HepG2 (cell line): ENCODE data around the gene PAPPA. TPM values are rescaled to one million over a fixed set of nuclear protein-coding genes. Genes with fewer than 3 reads are reported as not detected.

Experiments
- ATAC-seq: fragments of 200-7000 bp; cut with Tn5 transposase; 3 replicates; pipeline ENCODE4 v1.9.1; 2020; ENCODE audit warnings: mild to moderate bottlenecking, moderate library complexity
- BruUV-seq: library from RNA; stranded (reverse); fragments of 400-500 nt; replicated peaks from 2 replicates; lab custom pipeline; 2021; lab: Mats Ljungman, UMichigan
- CTCF ChIA-PET: fragments of 300-600 bp; formaldehyde crosslinking; extraction: SDS; loops from one replicate; lab custom pipeline; 2021; ENCODE audit warnings: low total read pairs, inconsistent platforms, low intra/inter-chr PET ratio; lab: Yijun Ruan, JAX
- POLR2A ChIA-PET: fragments of 350-600 bp; sonication (Branson Sonifier 250); formaldehyde crosslinking; loops from one replicate; lab custom pipeline; 2020; ENCODE audit warnings: antibody characterized with exemption, inconsistent platforms; lab: Yijun Ruan, JAX
- DNase-seq: peaks from one replicate; pipeline ENCODE4 v3.0.0-alpha.2; 2015; ENCODE audit warnings: low spot score
- FAIRE-seq: peaks from 3 replicates; lab custom pipeline; 2011; peaks lifted over from hg19 to GRCh38; lab: Jason Lieb, UNC
- H2AFZ ChIP-seq: one replicate; pipeline ENCODE4 v1.6.1; 2011; ENCODE audit warnings: low read length, inconsistent platforms
- H3K27ac ChIP-seq: fragments of 300-600 bp; 3 replicates; pipeline ENCODE4 v1.8.0; 2011; ENCODE audit warnings: mixed run types, mild to moderate bottlenecking, mixed read lengths, low read length, inconsistent platforms; ENCODE audit not compliant: insufficient read depth; ENCODE audit errors: extremely low read length
- H3K27me3 ChIP-seq, 2 experiments: fragments of 200-600 bp in 1 of 2; 2 replicates in 1 of 2; 3 replicates in 1 of 2; pipeline versions ENCODE4 v1.6.0 to v1.8.0; 2011; ENCODE audit warnings: low read length in 2 of 2, mild to moderate bottlenecking in 2 of 2, moderate library complexity in 2 of 2, inconsistent platforms in 1 of 2; ENCODE audit not compliant: insufficient read depth in 2 of 2, control insufficient read depth in 1 of 2
- H3K36me3 ChIP-seq, 2 experiments: fragments of 200-600 bp in 1 of 2; replicated peaks in 1 of 2; 2 replicates in 1 of 2; 3 replicates in 1 of 2; pipeline versions ENCODE4 v1.5.1 to v1.8.0; 2011; ENCODE audit warnings: low read length in 2 of 2, inconsistent platforms in 1 of 2; ENCODE audit not compliant: insufficient read depth in 2 of 2, control insufficient read depth in 1 of 2
- H3K4me1 ChIP-seq: 2 replicates; pipeline ENCODE4 v1.5.1; 2012; ENCODE audit warnings: low read length, inconsistent platforms; ENCODE audit not compliant: insufficient read depth
- H3K4me2 ChIP-seq: 2 replicates; pipeline ENCODE4 v1.6.0; 2011; ENCODE audit warnings: low read depth, low read length, inconsistent platforms
- H3K4me3 ChIP-seq, 3 experiments: fragments of 200-600 bp in 1 of 3; sonication (generic), shearing (Covaris generic) in 1 of 3; replicated peaks in 1 of 3; 2 replicates each; pipeline ENCODE4 v1.5.1; 2011 to 2016; ENCODE audit warnings: low read length in 3 of 3, inconsistent platforms in 2 of 3, low read depth in 2 of 3, mild to moderate bottlenecking in 2 of 3, control low read depth in 1 of 3, mixed read lengths in 1 of 3; ENCODE audit not compliant: insufficient read depth in 1 of 3
- H3K79me2 ChIP-seq: one replicate; pipeline ENCODE4 v1.6.1; 2011; ENCODE audit warnings: low read length, inconsistent platforms; ENCODE audit not compliant: insufficient read depth
- H3K9ac ChIP-seq: 2 replicates; pipeline ENCODE4 v1.6.0; 2011; ENCODE audit warnings: mild to moderate bottlenecking, low read depth, low read length, inconsistent platforms; ENCODE audit not compliant: insufficient read depth
- H3K9me3 ChIP-seq: 2 replicates; pipeline ENCODE4 v1.5.1; 2012; ENCODE audit warnings: mild to moderate bottlenecking, low read length
- H4K20me1 ChIP-seq: 2 replicates; pipeline ENCODE4 v1.6.0; 2011; ENCODE audit warnings: inconsistent platforms, mild to moderate bottlenecking, low read length, moderate library complexity; ENCODE audit not compliant: insufficient read depth
- CTCF ChIP-seq: sonication (generic); formaldehyde crosslinking; IDR thresholded peaks from 2 replicates; pipeline ENCODE4 v1.5.0; 2020; ENCODE audit warnings: mild to moderate bottlenecking, missing genetic modification reagents, moderate library complexity
- NBN ChIP-seq: fragments of 450-650 bp; conservative IDR thresholded peaks from 2 replicates; pipeline ENCODE4 v1.6.1; 2017
- PRPF4 ChIP-seq: fragments of 200-400 bp; formaldehyde crosslinking; IDR thresholded peaks from 2 replicates; pipeline ENCODE4 v1.6.1; 2016; ENCODE audit warnings: low read length, low read depth; ENCODE audit not compliant: poor library complexity, severe bottlenecking
- RAD21 ChIP-seq: fragments of 450-650 bp; formaldehyde crosslinking; IDR thresholded peaks from 2 replicates; pipeline ENCODE4 v1.5.0; 2020; ENCODE audit warnings: mild to moderate bottlenecking
- SMC3 ChIP-seq: IDR thresholded peaks from 2 replicates; pipeline ENCODE4 v1.6.1; 2011; ENCODE audit warnings: low read length, improper control_type of control experiment
- STAG1 ChIP-seq: sonication (generic); formaldehyde crosslinking; IDR thresholded peaks from 2 replicates; pipeline ENCODE4 v1.4.0; 2020; ENCODE audit warnings: missing genetic modification reagents
- U2AF2 ChIP-seq: fragments of 200-400 bp; formaldehyde crosslinking; IDR thresholded peaks from 2 replicates; pipeline ENCODE4 v1.6.1; 2017; ENCODE audit warnings: low read depth, mild to moderate bottlenecking, low read length
- ZNF317 ChIP-seq: sonication (generic); formaldehyde crosslinking; IDR thresholded peaks from 2 replicates; pipeline ENCODE4 v1.5.0; 2020; ENCODE audit warnings: mild to moderate bottlenecking, missing genetic modification reagents
- WGBS: methylation state at CpG from one replicate; pipeline ENCODE4 v1.1.6; 2017; ENCODE audit warnings: low lambda C conversion rate; 5-methylcytosine and 5-hydroxymethylcytosine counted together
- in situ Hi-C: cut with HindIII; loops from 2 replicates; pipeline ENCODE4 v1.10.0; 2017; ENCODE audit warnings: low pct_unique_long_range_greater_than_20kb; ENCODE audit not compliant: extremely low pct_ligation_motif_present
- intact Hi-C: fragments of 100-400 bp; cut with micrococcal nuclease; formaldehyde crosslinking; loops from one replicate; pipeline ENCODE4 v1.10.0; 2022; ENCODE audit not compliant: unreplicated experiment
- polyA plus RNA-seq, 8 experiments: library from polyadenylated mRNA; depleted of rRNA in 3 of 8; stranded (reverse) in 7 of 8; unstranded in 1 of 8; fragments of >200 nt; fragmentation: Illumina TruSeq in 4 of 8; extraction: Trizol in 4 of 8; gene quantifications; 2 replicates each; pipeline versions ENCODE4 v1.2.1 to v1.2.3, GENCODE V29; 2011 to 2016; ENCODE audit warnings: low read depth in 4 of 8, missing spikeins in 1 of 8, mixed read lengths in 1 of 8; ENCODE audit not compliant: insufficient read depth in 1 of 8
- total RNA-seq, 5 experiments: library from RNA; depleted of rRNA; stranded (reverse); fragments of >200 nt; fragmentation: Illumina TruSeq; extraction: Trizol; gene quantifications; 2 replicates each; pipeline ENCODE4 v1.2.3, GENCODE V29; 2016; ENCODE audit warnings: low read depth in 1 of 5

Gene PAPPA
- total and polyA plus RNA-seq, 2 of the 13 experiments (the other 11 are each of a cell fraction or from before 2014, with no cell fraction given) = 0.09 to 0.11 TPM

- CTCF ChIA-PET = interaction anchor here (1.7 kb wide), 1 partner anchor 409 kb away, joined by 6 read pairs; no protein-coding TSS in a partner anchor
- H3K27ac ChIP-seq = no peak overlapping the region
These were observed 9.9 kb downstream of the PAPPA start for GRCh38 chr9:116163293-116164055.

More at GRCh38 chr9:116163293-116164055, 9.9 kb downstream of the PAPPA start:
- Histone ChIP-seq H3K4me1 (no peaks in the 10 kb centered on the region), H3K4me3 (no peak overlapping the region), H3K9ac (no peak overlapping the region), H3K36me3 (no peaks in the 10 kb centered on the region), H3K9me3 (no peaks in the 10 kb centered on the region), H3K4me2 (no peak overlapping the region), H2AFZ (no peak overlapping the region), H4K20me1 (no peaks in the 10 kb centered on the region), H3K27me3 (peaks cover 0 to 31% of the 10 kb centered on the region in 2 experiments; a peak in 4 of 5 replicates), H3K79me2 (no peaks in the 10 kb centered on the region)
- in situ Hi-C loops = loop anchor here (25.0 kb wide), 1 partner anchor 576 kb away; no protein-coding TSS in a partner anchor
- peak; percentile 44; the same call in 1 of the 3 replicates for ATAC-seq
- POLR2A ChIA-PET = no interaction called here
- BruUV-seq = no TSS peak
- 77% methylated on average over 2 of the region's 2 CpGs for WGBS
- peak; percentile 10 for DNase-seq
- intact Hi-C loops = loop anchor here (1.0 to 2.0 kb wide), 2 partner anchors 331 to 411 kb away; no protein-coding TSS in a partner anchor
- peak; percentile 46 for TF ChIP-seq CTCF (CRISPR knock-in tag)
- no peak for TF ChIP-seq U2AF2
- TF ChIP-seq PRPF4 = no peak
- 0 out of 2 replicates have a peak, but pooled peaks have one; percentile 15 for TF ChIP-seq RAD21 (CRISPR knock-in tag)
- peak; percentile 64 for TF ChIP-seq SMC3
- TF ChIP-seq NBN = no peak
- TF ChIP-seq STAG1 (CRISPR knock-in tag) = peak; percentile 68
- TF ChIP-seq ZNF317 = 0 out of 2 replicates have a peak, but pooled peaks have one; percentile 67
- peak; percentile 50 for FAIRE-seq
